Measurements from ENCODE around the gene AGTRAP. TPM values are rescaled to one million over a fixed set of nuclear protein-coding genes. Genes with fewer than 3 reads are reported as not detected.
A peak's percentile ranks its signal among the peaks of the same experiment; 100 is the strongest.

AGTRAP gene
- total and polyA plus RNA-seq, 7 experiments from 2014 or later: 28.2 to 108 (median 36.2) TPM

- Mint-ChIP-seq H3K4me3 (no peak overlapping the region), H3K27ac (peak overlapping the region in 1 of 9 donors; percentile 43), H3K27me3 (no peaks in the 10 kb centered on the region), H3K36me3 (peaks cover 0 to 8% (median 0%) of the 10 kb centered on the region in 5 donors), H3K9me3 (no peaks in the 10 kb centered on the region), H3K4me1 (peaks cover 4 to 9% (median 6%) of the 10 kb centered on the region in 7 donors)
- no peak for ATAC-seq
- no peak for DNase-seq
- Histone ChIP-seq H3K27ac (ENCODE audit: low read depth, low read length) (no peak overlapping the region), H3K4me1 (ENCODE audit: control insufficient read depth in 2 of 2, insufficient read depth in 2 of 2, low read length in 2 of 2) (peaks cover 4 to 11% of the 10 kb centered on the region in 2 donors), H3K36me3 (ENCODE audit: control insufficient read depth in 2 of 3, insufficient read depth in 3 of 3, low read length in 3 of 3) (peaks cover 0 to 38% (median 3%) of the 10 kb centered on the region in 3 experiments), H3K4me3 (ENCODE audit: low read length) (no peak overlapping the region), H3K27me3 (ENCODE audit: control insufficient read depth in 2 of 2, insufficient read depth in 2 of 2, low read length in 2 of 2) (no peaks in the 10 kb centered on the region), H3K9me3 (ENCODE audit: control insufficient read depth in 2 of 3, low read length in 3 of 3) (no peaks in the 10 kb centered on the region)
- ChIA-PET POLR2A (no interaction called here), CTCF (no interaction called here)
- intact Hi-C loops (cut with micrococcal nuclease): no loop called here
Measured at GRCh38 chr1:11788549-11789053, 52.7 kb downstream of the AGTRAP start.

GRCh38 chr1:11789126-11790067, 53.5 kb downstream of the AGTRAP start:
- intact Hi-C loops (cut with micrococcal nuclease): no loop called here
- no peaks in the 10 kb centered on the region for H3K9me3 Mint-ChIP-seq
- DNase-seq: no peak

GRCh38 chr1:11790101-11790879, 54.4 kb downstream of the AGTRAP start:
- no peak overlapping the region for H3K4me3 ChIP-seq (ENCODE audit: low read length)
- ChIA-PET POLR2A (no interaction called here), CTCF (no interaction called here)
- Mint-ChIP-seq H3K27ac (peak overlapping the region in 1 of 9 donors; percentile 22), H3K36me3 (peaks cover 0 to 18% (median 3%) of the 10 kb centered on the region in 5 donors), H3K27me3 (no peaks in the 10 kb centered on the region), H3K4me3 (no peak overlapping the region), H3K4me1 (peaks cover 2 to 9% (median 4%) of the 10 kb centered on the region in 7 donors), H3K9me3 (no peaks in the 10 kb centered on the region)
- peaks cover 0 to 2% of the 10 kb centered on the region in 2 donors for H3K4me1 ChIP-seq (ENCODE audit: control insufficient read depth in 2 of 2, insufficient read depth in 2 of 2, low read length in 2 of 2)
- H3K36me3 ChIP-seq (ENCODE audit: control insufficient read depth in 2 of 3, insufficient read depth in 3 of 3, low read length in 3 of 3): peaks cover 0 to 55% (median 10%) of the 10 kb centered on the region in 3 experiments
- ATAC-seq: no peak
- intact Hi-C loops (cut with micrococcal nuclease): no loop called here
- DNase-seq: no peak
- H3K27me3 ChIP-seq (ENCODE audit: control insufficient read depth in 2 of 2, insufficient read depth in 2 of 2, low read length in 2 of 2): no peaks in the 10 kb centered on the region
- no peak overlapping the region for H3K27ac ChIP-seq (ENCODE audit: low read depth, low read length)
- no peaks in the 10 kb centered on the region for H3K9me3 ChIP-seq (ENCODE audit: control insufficient read depth in 2 of 3, low read length in 3 of 3)

More at GRCh38 chr1:11789126-11790067, 53.5 kb downstream of the AGTRAP start:
- Histone ChIP-seq H3K4me3 (ENCODE audit: low read length) (no peak overlapping the region), H3K27ac (ENCODE audit: low read depth, low read length) (no peak overlapping the region), H3K36me3 (ENCODE audit: control insufficient read depth in 2 of 3, insufficient read depth in 3 of 3, low read length in 3 of 3) (peaks cover 0 to 46% (median 10%) of the 10 kb centered on the region in 3 experiments), H3K4me1 (ENCODE audit: control insufficient read depth in 2 of 2, insufficient read depth in 2 of 2, low read length in 2 of 2) (peaks cover 4 to 11% of the 10 kb centered on the region in 2 donors), H3K27me3 (ENCODE audit: control insufficient read depth in 2 of 2, insufficient read depth in 2 of 2, low read length in 2 of 2) (no peaks in the 10 kb centered on the region), H3K9me3 (ENCODE audit: control insufficient read depth in 2 of 3, low read length in 3 of 3) (no peaks in the 10 kb centered on the region)
- POLR2A ChIA-PET: interaction anchor here (0.6 kb wide), 1 partner anchor 13 kb away, joined by 5 read pairs; no protein-coding TSS in a partner anchor
- Mint-ChIP-seq H3K27ac (peak overlapping the region in 1 of 9 donors; percentile 43), H3K36me3 (peaks cover 0 to 9% (median 0%) of the 10 kb centered on the region in 5 donors), H3K4me1 (peaks cover 4 to 9% (median 6%) of the 10 kb centered on the region in 7 donors), H3K27me3 (no peaks in the 10 kb centered on the region), H3K4me3 (no peak overlapping the region)
- CTCF ChIA-PET: interaction anchor here (0.6 kb wide), 1 partner anchor 418 kb away, joined by 3 read pairs; no protein-coding TSS in a partner anchor
- no peak for ATAC-seq

- H3K9me3 ChIP-seq (ENCODE audit: control insufficient read depth in 2 of 3, low read length in 3 of 3): no peaks in the 10 kb centered on the region
- H3K36me3 Mint-ChIP-seq: peaks cover 0 to 25% (median 9%) of the 10 kb centered on the region in 5 donors
- POLR2A ChIA-PET: no interaction called here
- ATAC-seq: peak; percentile 87
- no peak for DNase-seq
- no peak overlapping the region for H3K4me3 ChIP-seq (ENCODE audit: low read length)
- H3K27ac Mint-ChIP-seq: peak overlapping the region in 1 of 9 donors; percentile 22
- H3K27me3 Mint-ChIP-seq: no peaks in the 10 kb centered on the region
- H3K4me3 Mint-ChIP-seq: no peak overlapping the region
- no peaks in the 10 kb centered on the region for H3K27me3 ChIP-seq (ENCODE audit: control insufficient read depth in 2 of 2, insufficient read depth in 2 of 2, low read length in 2 of 2)
- no peaks in the 10 kb centered on the region for H3K9me3 Mint-ChIP-seq
- peaks cover 0 to 5% (median 0%) of the 10 kb centered on the region in 7 donors for H3K4me1 Mint-ChIP-seq
- intact Hi-C loops (cut with micrococcal nuclease): no loop called here
- H3K4me1 ChIP-seq (ENCODE audit: control insufficient read depth in 2 of 2, insufficient read depth in 2 of 2, low read length in 2 of 2): no peaks in the 10 kb centered on the region
- no peak overlapping the region for H3K27ac ChIP-seq (ENCODE audit: low read depth, low read length)
- peaks cover 0 to 63% (median 10%) of the 10 kb centered on the region in 3 experiments for H3K36me3 ChIP-seq (ENCODE audit: control insufficient read depth in 2 of 3, insufficient read depth in 3 of 3, low read length in 3 of 3)
- CTCF ChIA-PET: no interaction called here
Measured at GRCh38 chr1:11790880-11791715, 55.2 kb downstream of the AGTRAP start.

- DNase-seq: no peak
- Histone ChIP-seq H3K9me3 (ENCODE audit: control insufficient read depth in 2 of 3, low read length in 3 of 3) (no peaks in the 10 kb centered on the region), H3K36me3 (ENCODE audit: control insufficient read depth in 2 of 3, insufficient read depth in 3 of 3, low read length in 3 of 3) (peaks cover 0 to 68% (median 10%) of the 10 kb centered on the region in 3 experiments), H3K27ac (ENCODE audit: low read depth, low read length) (no peak overlapping the region), H3K4me3 (ENCODE audit: low read length) (no peak overlapping the region), H3K4me1 (ENCODE audit: control insufficient read depth in 2 of 2, insufficient read depth in 2 of 2, low read length in 2 of 2) (no peaks in the 10 kb centered on the region), H3K27me3 (ENCODE audit: control insufficient read depth in 2 of 2, insufficient read depth in 2 of 2, low read length in 2 of 2) (no peaks in the 10 kb centered on the region)
- Mint-ChIP-seq H3K4me3 (peak overlapping the region in 1 of 10 donors; percentile 15), H3K4me1 (peaks cover 0 to 5% (median 0%) of the 10 kb centered on the region in 7 donors), H3K9me3 (no peaks in the 10 kb centered on the region), H3K36me3 (peaks cover 0 to 31% (median 9%) of the 10 kb centered on the region in 5 donors), H3K27me3 (no peaks in the 10 kb centered on the region), H3K27ac (peak overlapping the region in 3 of 9 donors; percentile 9 to 43 (median 23))
- CTCF ChIA-PET: no interaction called here
- POLR2A ChIA-PET: interaction anchor here (0.6 to 1.3 kb wide), 4 partner anchors 10 to 22 kb away, joined by 3 to 4 read pairs (median 3); partner anchors contain the start of genes CLCN6 and MTHFR
- ATAC-seq: no peak
- intact Hi-C loops (cut with micrococcal nuclease): no loop called here
Measured at GRCh38 chr1:11792106-11792505, 56.2 kb downstream of the AGTRAP start.

- ATAC-seq (no peak), DNase-seq (no peak)
- peaks cover 0 to 31% (median 9%) of the 10 kb centered on the region in 5 donors for H3K36me3 Mint-ChIP-seq
- H3K4me1 ChIP-seq (ENCODE audit: control insufficient read depth in 2 of 2, insufficient read depth in 2 of 2, low read length in 2 of 2): no peaks in the 10 kb centered on the region
- no peaks in the 10 kb centered on the region for H3K9me3 Mint-ChIP-seq
- no peaks in the 10 kb centered on the region for H3K27me3 Mint-ChIP-seq
- H3K27ac ChIP-seq (ENCODE audit: low read depth, low read length): no peak overlapping the region
- no peak overlapping the region for H3K27ac Mint-ChIP-seq
- no peaks in the 10 kb centered on the region for H3K9me3 ChIP-seq (ENCODE audit: control insufficient read depth in 2 of 3, low read length in 3 of 3)
- H3K4me3 Mint-ChIP-seq: no peak overlapping the region
- no peaks in the 10 kb centered on the region for H3K27me3 ChIP-seq (ENCODE audit: control insufficient read depth in 2 of 2, insufficient read depth in 2 of 2, low read length in 2 of 2)
- H3K4me3 ChIP-seq (ENCODE audit: low read length): no peak overlapping the region
- peaks cover 0 to 5% (median 0%) of the 10 kb centered on the region in 7 donors for H3K4me1 Mint-ChIP-seq
- peaks cover 0 to 82% (median 10%) of the 10 kb centered on the region in 3 experiments for H3K36me3 ChIP-seq (ENCODE audit: control insufficient read depth in 2 of 3, insufficient read depth in 3 of 3, low read length in 3 of 3)
- CTCF ChIA-PET: no interaction called here
- POLR2A ChIA-PET: no interaction called here
- intact Hi-C loops (cut with micrococcal nuclease): no loop called here
Measured at GRCh38 chr1:11793819-11794218, 57.9 kb downstream of the AGTRAP start.

Measured in naive thymus-derived CD4-positive, alpha-beta T cell (primary cell).